Adrenal gland (tissue), 12 donors: ENCODE data around the gene RPTOR. TPM values are rescaled to one million over a fixed set of nuclear protein-coding genes. Genes with fewer than 3 reads are reported as not detected.

ENCODE experiments used
- DNase-seq, 7 donors: peaks; one replicate each; pipeline ENCODE4 v3.0.0-alpha.2; 2019 to 2020
- H3K27ac ChIP-seq, 5 donors: fragments of 200-600 bp; sonication (generic) in 4 of 5; 1 replicate in 3 of 5; 2 replicates in 2 of 5; pipeline versions ENCODE4 v1.5.1 to v1.8.0; 2016 to 2020; ENCODE audit warnings: mild to moderate bottlenecking in 1 of 5
- H3K27me3 ChIP-seq: fragments of 200-600 bp; 2 replicates; pipeline ENCODE4 v1.8.0; 2021
- H3K36me3 ChIP-seq, 2 donors: fragments of 200-600 bp; replicated peaks in 1 of 2; 1 replicate in 1 of 2; 2 replicates in 1 of 2; pipeline versions ENCODE4 v1.5.1 to v1.8.0; 2018 to 2022
- H3K4me1 ChIP-seq, 2 donors: fragments of 200-600 bp; replicated peaks in 1 of 2; 1 replicate in 1 of 2; 2 replicates in 1 of 2; pipeline versions ENCODE4 v1.5.1 to v1.8.0; 2018 to 2021
- H3K4me3 ChIP-seq, 4 donors: fragments of 200-600 bp; sonication (generic) in 3 of 4; one replicate each; pipeline ENCODE4 v1.5.1; 2016 to 2018
- H3K9me3 ChIP-seq, 3 donors: fragments of 200-600 bp; sonication (generic) in 1 of 3; replicated peaks in 1 of 3; 1 replicate in 2 of 3; 2 replicates in 1 of 3; pipeline versions ENCODE4 v1.5.1 to v1.8.0; 2016 to 2021
- POLR2A ChIP-seq, 2 donors: fragments of 450-650 bp; IDR thresholded peaks; one replicate each; pipeline ENCODE4 v1.6.1; 2017; ENCODE audit warnings: antibody characterized with exemption in 2 of 2, mild to moderate bottlenecking in 2 of 2, moderate library complexity in 1 of 2
- WGBS, 4 donors: extraction: QIAGEN DNeasy Blood & Tissue Kit in 2 of 4; methylation state at CpG; one replicate each; pipeline versions ENCODE4 v1.1.5 to v1.1.7; 2013 to 2017; 5-methylcytosine and 5-hydroxymethylcytosine counted together
- intact Hi-C, 2 donors: fragments of 100-400 bp; cut with DNase I; formaldehyde crosslinking; loops; one replicate each; pipeline versions ENCODE4 v1.14.1 to v1.15.0; 2022 to 2023
- polyA plus RNA-seq, 3 donors: library from polyadenylated mRNA; stranded (reverse); fragments of 200-250 nt in 2 of 3; fragments of 350-450 nt in 1 of 3; fragmentation: Illumina TruSeq in 1 of 3; extraction: RNeasy Lipid Tissue Mini Kit (QIAGEN cat#74804) in 1 of 3; gene quantifications; one replicate each; pipeline ENCODE4 v1.2.3, GENCODE V29; 2013 to 2014
- total RNA-seq, 9 donors: library from RNA; depleted of rRNA in 4 of 9; stranded (reverse); fragments of >200 nt in 4 of 9; fragments of 120-200 nt in 1 of 9; fragmentation: NEBNext Ultra II Directional in 1 of 9; extraction: Animal tissue kit (Norgen Biotek cat#: 25700) in 1 of 9; gene quantifications; one replicate each; pipeline versions ENCODE4 v1.1.0 to v1.2.4, GENCODE V29; 2013 to 2023
- TF ChIP-seq, protein P1 (sequence below), 6 experiments: fragments of 450-650 bp in 4 of 6; fragments of 200-600 bp in 2 of 6; sonication (generic) in 1 of 6; IDR thresholded peaks; 1 replicate in 5 of 6; 2 replicates in 1 of 6; pipeline versions ENCODE4 v1.5.1 to v1.8.0; 2016 to 2021; ENCODE audit warnings: antibody characterized with exemption in 6 of 6, mild to moderate bottlenecking in 2 of 6, moderate library complexity in 1 of 6
- donor health status: healthy with polysubstance abuse.
- donor health status: Bipolar disorder and iron deficiency.
- donor health status: DM: yes; HTN: yes; CAD: no.
- donor health status: DM: no; HTN: no; CAD: no.
- donor health status: DM: no; HTN: no; CAD: no.
- donor health status: DM: yes; HTN: yes; CAD: no.

The RPTOR gene
- total and polyA plus RNA-seq, 12 donors: 9.7 to 53.3 (median 29.7) TPM

- Histone ChIP-seq H3K4me3 (no peak overlapping the region), H3K9me3 (no peaks in the 10 kb centered on the region), H3K36me3 (no peaks in the 10 kb centered on the region), H3K4me1 (peaks cover 0 to 14% of the 10 kb centered on the region in 2 donors), H3K27ac (no peak overlapping the region), H3K27me3 (no peaks in the 10 kb centered on the region)
- TF ChIP-seq POLR2A (IDR thresholded peaks at IDR 0.05): no peak
- TF ChIP-seq, protein P1, sequence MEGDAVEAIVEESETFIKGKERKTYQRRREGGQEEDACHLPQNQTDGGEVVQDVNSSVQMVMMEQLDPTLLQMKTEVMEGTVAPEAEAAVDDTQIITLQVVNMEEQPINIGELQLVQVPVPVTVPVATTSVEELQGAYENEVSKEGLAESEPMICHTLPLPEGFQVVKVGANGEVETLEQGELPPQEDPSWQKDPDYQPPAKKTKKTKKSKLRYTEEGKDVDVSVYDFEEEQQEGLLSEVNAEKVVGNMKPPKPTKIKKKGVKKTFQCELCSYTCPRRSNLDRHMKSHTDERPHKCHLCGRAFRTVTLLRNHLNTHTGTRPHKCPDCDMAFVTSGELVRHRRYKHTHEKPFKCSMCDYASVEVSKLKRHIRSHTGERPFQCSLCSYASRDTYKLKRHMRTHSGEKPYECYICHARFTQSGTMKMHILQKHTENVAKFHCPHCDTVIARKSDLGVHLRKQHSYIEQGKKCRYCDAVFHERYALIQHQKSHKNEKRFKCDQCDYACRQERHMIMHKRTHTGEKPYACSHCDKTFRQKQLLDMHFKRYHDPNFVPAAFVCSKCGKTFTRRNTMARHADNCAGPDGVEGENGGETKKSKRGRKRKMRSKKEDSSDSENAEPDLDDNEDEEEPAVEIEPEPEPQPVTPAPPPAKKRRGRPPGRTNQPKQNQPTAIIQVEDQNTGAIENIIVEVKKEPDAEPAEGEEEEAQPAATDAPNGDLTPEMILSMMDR (IDR thresholded peaks at IDR 0.05): no peak
- WGBS, 4 donors: 81 to 88% (median 87%) methylated on average over 3 of the region's 3 CpGs
- no peak for DNase-seq
- intact Hi-C loops: no loop called here
Measured at GRCh38 chr17:80652756-80653330, 108.2 kb downstream of the RPTOR start.

GRCh38 chr17:80653856-80654255 is 109.2 kb downstream of the RPTOR start:
- no peak for DNase-seq

DNA sequence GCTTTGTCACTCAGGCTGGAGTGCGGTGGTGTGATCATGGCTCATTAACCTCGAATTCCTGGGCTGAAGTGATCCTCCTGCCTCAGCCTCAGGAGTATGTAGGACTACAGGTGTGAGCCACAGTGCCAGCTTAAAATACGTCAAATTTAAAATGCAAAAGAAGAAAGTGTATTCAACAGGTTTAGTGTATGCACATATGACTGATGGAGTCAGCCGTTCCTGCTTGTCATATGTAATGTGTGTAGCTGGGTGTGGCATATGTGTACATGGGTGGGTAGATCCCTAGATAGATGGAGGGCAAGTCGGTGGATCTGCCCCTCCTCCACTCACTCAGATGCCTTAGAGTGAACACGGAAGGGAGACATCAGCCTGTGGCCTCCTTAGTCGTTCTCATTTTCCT is 111.0 kb downstream of the RPTOR start:
- TF ChIP-seq POLR2A (IDR thresholded peaks at IDR 0.05): no peak
- TF ChIP-seq, protein P1 (IDR thresholded peaks at IDR 0.05): no peak
- peaks cover 0 to under 1% of the 10 kb centered on the region in 2 donors for H3K4me1 ChIP-seq
- no peaks in the 10 kb centered on the region for H3K9me3 ChIP-seq
- intact Hi-C loops: no loop called here
- no peak overlapping the region for H3K27ac ChIP-seq
- no peaks in the 10 kb centered on the region for H3K27me3 ChIP-seq
- no peak overlapping the region for H3K4me3 ChIP-seq
- no peak for DNase-seq
- WGBS, 4 donors: 92 to 97% (median 94%) methylated on average over 7 of the region's 7 CpGs
- H3K36me3 ChIP-seq: no peaks in the 10 kb centered on the region

More at GRCh38 chr17:80653856-80654255, 109.2 kb downstream of the RPTOR start:
- Histone ChIP-seq H3K27ac (no peak overlapping the region), H3K36me3 (no peaks in the 10 kb centered on the region), H3K4me1 (peaks cover 0 to 14% of the 10 kb centered on the region in 2 donors), H3K4me3 (no peak overlapping the region), H3K9me3 (no peaks in the 10 kb centered on the region), H3K27me3 (no peaks in the 10 kb centered on the region)
- intact Hi-C loops: no loop called here
- no peak for TF ChIP-seq POLR2A (IDR thresholded peaks at IDR 0.05)
- TF ChIP-seq, protein P1 (IDR thresholded peaks at IDR 0.05): no peak
- WGBS, 4 donors: 92 to 100% (median 99%) methylated on average over 2 to 6 of the region's 6 CpGs

DNA sequence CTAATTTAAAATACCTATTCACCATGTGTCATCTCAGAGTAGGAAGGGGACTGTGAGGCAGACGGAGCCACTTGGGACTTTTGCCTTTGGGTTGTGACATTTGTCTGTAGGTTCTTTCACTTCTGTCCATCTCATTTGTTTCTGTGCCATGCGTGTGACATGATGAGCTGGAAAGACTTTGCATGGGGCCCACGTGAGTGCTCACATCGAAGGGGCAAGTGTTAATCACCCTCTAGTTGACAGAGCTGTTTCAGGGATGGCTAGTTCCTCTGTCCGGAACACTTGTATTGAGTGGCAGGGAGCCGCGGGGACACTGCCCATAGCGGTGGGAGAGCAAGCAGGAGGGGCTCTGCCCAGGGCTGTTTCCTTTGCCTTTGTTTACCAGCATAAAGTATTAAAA is 112.0 kb downstream of the RPTOR start:
- Histone ChIP-seq H3K27me3 (no peaks in the 10 kb centered on the region), H3K36me3 (no peaks in the 10 kb centered on the region), H3K27ac (no peak overlapping the region), H3K4me3 (no peak overlapping the region), H3K4me1 (no peaks in the 10 kb centered on the region), H3K9me3 (no peaks in the 10 kb centered on the region)
- TF ChIP-seq, protein P1 (IDR thresholded peaks at IDR 0.05): no peak
- WGBS, 4 donors: 75 to 87% (median 83%) methylated on average over 8 of the region's 8 CpGs
- no peak for DNase-seq
- intact Hi-C loops: no loop called here
